C1 segment of cervical spinal cord (tissue), 14 donors: Measurements from ENCODE around the gene RHOH.

Source experiments
- DNase-seq, 14 donors: peaks; one replicate each; lab custom pipeline; 2025; lab: John Stamatoyannopoulos, UW

The RHOH gene

DNA sequence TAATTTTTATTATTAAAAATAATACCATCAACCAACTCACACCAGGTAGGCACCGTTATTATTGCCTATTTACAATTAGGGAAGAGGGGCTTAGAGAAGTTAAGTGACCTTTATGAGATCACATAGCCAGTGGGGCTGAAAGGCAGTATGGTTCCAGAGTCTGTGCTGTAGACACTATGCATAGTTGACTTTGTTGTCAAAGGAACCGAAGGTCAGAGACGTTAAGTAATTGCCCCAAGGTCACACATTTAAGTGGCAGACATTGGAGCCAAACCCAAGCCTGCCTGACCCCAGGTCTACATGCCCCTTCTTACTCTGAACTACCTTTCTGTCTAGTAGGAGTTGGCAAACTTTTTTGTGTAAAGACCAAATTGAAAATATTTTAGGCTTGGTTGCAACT, 36.4 kb downstream of the RHOH start:
- DNase-seq, result no peak

DNA sequence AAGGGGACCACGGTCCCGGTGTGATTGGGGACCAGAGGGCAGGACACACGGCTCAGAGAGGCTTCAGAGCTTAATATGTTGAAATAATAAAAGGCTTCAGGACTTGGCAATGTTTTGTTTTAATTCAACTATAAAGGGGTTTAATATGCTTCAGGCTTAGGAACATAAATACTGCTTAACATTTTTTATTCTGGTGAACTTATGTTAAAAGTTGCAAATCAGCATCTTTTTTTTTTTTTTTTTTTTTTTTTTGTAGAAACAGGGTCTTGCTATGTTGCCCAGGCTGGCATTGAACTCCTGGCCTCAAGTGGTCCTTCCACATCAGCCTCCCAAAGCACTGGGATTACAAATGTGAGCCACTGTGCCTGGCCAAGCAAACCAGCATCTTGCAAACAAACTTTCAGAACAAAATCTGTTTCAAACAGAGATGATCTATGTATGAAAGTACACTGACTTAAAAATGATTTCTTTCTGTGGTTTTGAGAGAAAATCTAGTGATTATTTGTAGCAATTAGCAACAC, 37.7 kb downstream of the RHOH start:
- no peak for DNase-seq

DNA sequence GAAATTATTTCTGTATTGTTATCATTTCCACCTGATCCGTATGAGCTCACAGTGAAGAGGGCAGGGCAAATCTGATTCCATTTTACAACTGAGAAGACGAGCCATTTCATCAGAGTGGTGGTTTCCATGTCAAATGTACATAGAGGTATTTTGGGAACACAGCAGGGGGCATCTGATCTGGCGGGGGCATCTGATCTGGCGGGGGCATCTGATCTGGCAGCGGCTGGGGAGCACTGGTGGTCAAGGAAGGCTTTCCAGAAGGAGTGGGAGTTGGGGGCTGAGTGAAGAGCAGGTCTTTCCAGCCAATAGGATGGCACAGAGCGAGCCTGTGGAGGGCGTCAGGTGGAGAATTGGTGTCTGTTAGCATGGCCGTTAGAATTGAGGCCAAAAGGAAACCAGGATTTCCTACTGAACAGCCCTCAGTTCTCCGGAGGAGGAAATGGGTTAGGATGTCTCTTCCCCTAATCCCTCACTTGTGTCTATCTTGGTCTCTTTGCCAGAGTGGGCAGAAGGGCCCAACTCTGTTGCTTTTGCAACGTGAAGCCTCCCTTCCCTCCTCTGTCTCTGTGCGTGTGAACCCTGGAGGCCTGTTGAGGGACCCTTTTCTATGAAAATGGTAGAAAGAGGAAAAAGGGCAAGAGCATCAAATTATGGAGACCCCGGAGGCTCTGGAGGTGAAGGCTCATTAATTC, 41.3 kb downstream of the RHOH start:
- no peak for DNase-seq

DNA sequence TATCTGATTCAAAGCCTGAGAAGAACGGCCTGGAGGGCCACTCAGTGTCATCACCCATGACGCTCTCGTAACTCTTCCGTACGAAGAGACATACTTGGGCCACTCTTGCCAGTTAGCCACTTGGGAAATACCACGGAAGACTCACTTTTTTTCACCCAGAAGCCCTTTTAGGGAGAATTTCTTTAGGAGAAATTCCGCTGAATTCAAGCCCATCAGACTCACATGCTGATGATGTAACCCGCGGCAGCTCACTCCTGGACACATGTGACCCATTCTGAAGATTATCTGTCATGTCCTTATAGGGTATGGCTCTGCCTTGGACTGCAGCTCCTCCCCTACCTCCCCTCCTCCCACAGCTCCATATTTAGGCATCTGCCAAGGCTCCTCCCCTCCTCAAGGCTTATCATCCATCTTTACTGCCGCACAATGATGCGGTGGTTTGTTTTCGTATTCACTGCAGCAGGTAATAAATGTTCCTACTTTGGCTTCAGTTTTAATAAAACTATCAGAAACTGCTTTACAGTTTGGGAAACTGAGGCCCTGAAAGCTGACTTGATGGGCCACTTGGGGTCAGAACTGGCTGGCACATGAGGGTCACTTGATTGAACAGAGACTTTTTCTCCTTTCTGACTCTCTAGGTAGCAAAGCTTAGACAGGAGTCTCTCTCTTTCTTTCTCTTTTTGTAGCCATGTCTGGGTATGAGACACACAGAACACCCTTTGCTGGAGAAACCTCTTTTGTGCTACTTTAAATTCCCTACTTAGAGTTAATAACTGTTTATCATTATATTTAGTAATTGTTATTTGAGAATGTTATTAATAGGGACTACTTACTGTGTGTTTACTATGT, 42.1 kb downstream of the RHOH start:
- DNase-seq, result no peak

DNA sequence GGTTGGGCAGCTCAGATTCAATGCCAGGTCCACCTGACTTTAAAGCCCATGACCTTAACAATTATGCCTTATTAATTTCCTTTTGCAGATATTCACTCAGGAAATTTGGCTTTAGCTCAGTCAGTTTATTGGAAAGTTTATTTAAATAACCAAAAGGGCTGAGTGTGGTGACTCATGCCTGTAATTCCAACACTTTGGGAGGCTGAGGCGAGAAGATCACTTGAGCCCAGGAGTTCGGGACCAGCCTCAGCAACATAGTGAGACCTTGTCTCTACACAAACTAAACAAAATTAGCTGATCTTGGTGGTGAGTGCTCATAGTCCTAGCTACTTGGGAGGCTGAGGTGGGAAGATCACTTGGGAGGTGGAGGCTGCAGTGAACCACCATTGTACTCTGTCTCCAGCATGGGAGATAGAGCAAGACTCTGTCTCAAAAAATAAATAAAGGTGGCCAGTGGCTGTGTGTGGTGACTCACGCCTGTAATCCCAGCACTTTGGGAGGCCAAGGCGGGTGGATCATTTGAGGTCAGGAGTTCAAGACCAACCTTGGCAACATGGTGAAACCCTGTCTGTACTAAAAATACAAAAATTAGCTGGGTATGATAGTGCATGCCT, 43.3 kb downstream of the RHOH start:
- no peak for DNase-seq

DNA sequence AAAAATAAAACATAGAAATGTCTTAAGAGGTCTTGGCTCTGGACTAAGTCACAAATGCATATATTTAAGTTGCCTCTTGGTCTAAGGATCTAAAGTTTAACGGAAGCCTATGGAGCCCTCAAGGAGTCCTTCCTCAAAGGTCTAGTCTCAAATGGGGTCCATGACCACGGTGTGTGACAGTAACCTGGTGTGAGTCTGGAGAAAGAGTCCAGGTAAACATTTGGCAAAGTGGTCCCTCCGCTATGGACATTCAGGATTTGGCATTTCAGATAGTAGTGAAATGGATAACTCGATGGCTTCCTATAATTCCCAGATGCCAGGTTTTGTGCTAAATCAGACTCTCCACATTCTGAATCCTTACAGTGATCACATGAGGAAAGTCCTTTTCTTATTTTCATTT, 44.2 kb downstream of the RHOH start:
- no peak for DNase-seq

DNA sequence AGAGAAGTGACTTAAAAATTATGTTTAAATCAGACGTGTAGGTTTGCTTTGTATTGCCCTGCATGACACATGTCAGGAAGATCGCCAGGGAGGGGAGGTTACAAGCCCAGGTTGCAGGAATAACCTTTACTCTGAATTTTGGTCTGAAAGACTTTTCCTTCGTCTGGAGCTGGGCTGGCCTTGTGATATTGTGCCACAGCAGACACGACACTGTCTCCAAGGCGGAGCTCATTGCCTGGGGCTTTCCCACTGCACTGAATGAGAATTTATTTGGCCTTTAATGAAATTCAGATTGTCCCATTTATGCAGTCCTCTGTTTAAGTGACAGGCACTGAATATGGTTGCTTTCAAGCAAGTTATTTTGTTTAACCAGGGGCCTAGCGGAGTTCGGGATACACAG, 45.1 kb downstream of the RHOH start:
- DNase-seq, result no peak

DNA sequence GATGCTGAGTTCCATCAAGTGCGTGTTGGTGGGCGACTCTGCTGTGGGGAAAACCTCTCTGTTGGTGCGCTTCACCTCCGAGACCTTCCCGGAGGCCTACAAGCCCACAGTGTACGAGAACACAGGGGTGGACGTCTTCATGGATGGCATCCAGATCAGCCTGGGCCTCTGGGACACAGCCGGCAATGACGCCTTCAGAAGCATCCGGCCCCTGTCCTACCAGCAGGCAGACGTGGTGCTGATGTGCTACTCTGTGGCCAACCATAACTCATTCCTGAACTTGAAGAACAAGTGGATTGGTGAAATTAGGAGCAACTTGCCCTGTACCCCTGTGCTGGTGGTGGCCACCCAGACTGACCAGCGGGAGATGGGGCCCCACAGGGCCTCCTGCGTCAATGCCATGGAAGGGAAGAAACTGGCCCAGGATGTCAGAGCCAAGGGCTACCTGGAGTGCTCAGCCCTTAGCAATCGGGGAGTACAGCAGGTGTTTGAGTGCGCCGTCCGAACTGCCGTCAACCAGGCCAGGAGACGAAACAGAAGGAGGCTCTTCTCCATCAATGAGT, 46.6 kb downstream of the RHOH start:
- DNase-seq, result no peak

DNA sequence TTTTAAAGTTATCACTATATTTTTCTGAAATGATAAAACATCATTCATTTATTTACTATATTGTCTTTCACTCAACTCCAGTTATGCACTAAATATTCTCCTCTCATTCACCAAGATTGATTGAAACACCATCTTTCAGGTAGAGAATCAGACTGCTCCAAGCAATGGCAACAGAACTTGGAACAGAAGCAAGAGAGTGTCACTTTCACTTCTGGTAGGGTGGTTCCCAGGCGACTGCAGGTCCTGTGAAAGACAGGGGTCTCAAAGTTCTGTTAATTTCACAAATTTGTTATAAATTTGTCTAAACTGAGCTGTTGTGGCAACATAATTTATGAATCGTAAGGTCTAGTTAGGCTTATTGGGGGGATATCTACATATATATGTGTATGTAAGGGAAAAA, 47.8 kb downstream of the RHOH start:
- no peak for DNase-seq

DNA sequence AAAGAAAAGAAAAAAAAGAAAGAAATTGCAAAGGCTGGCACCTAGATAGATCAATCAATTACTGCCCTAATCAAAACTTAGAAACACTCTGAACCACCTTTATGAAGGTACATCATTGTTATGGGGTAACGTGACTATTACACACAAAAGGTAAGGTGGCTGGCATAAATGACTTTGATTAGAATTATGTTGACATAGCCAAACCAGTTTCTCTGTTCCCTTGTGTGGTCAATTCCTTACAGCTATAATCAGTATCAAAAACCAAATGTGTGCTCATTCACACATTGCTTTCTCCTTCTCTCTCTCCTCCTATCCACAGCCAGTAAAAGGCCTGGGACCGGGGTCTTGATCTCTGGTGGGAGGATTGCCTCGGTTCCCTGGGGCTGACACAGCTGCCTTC, 48.7 kb downstream of the RHOH start:
- DNase-seq, result no peak

DNA sequence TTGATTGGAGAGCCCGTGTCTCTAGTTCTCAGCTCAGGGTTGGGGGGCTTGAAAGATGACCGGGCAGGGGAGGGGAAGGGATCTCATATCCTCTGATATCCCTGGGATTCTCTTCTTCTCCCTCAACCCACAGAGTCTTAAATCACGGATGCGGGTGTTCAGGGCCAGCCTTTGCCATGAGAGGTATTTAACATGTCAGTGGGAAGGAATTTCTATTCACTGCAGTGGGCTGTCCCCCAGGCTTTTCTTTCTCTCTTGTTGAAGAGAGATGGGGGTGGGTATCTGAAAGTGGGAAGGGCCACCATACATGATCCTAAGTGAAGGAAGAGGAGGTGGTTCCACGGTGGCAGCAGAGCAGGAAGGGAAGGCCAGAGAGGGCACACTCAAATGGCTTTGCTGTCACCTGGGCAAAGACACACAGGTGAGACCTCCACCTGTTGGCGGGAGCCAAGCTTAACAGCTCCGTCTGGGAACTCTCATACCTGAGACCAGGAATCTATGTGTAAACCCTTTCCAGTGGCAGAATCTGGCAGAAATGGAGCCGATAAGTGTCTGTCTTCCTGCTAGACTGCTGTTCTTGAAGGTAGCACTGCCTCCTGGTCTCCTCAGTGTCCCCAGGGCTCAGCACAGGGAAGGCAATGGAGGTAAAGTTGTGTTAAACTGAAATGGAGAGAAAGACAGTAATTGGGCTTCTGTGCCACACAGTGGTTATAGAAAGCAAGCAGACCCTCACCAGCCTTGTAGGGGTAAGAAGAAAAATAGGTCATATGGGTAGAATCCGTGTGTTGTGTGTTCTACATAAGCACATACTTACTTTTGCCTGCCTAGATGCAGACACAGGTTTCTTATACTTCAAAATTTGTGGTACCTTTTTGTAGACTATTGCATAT, 49.4 kb downstream of the RHOH start:
- DNase-seq, result no peak

DNA sequence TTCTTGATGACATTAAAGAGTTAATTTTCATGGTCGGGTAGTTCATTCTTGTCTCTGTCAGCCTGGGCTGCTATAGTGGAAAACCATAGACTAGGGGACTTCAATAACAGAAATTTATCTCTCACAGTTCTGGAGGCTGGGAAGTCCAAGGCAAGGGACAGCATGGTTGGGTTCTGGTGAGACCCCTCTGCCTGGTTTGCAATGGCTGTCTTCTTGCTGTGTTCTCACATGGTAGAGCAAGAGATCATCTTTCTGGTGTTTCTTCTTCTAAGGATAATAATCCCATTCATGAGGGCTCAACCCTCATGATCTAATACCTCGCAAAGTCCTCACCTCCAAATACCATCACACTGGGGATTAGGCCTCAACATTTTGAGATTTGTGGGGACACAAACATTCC, 50.1 kb downstream of the RHOH start:
- no peak for DNase-seq

DNA sequence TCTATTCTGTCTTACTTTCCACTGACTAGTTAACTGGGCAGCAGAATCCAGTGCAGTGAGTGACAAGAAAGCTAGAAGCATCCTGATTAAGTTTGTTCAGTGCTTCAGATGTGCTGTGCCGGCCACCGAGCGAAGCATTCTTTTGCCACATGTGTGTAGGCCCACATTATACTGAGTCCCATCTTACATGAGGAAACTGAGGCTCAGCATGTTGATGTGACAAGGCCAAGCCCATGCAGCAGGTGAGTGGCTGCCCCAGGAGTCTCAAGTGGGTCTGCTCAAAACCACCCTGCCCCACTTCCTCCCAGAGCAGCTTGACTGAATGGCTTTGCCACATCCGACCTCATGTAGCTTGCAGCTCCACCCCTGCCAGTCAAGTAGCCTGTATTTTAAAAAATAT, 50.5 kb downstream of the RHOH start:
- DNase-seq, result no peak

DNA sequence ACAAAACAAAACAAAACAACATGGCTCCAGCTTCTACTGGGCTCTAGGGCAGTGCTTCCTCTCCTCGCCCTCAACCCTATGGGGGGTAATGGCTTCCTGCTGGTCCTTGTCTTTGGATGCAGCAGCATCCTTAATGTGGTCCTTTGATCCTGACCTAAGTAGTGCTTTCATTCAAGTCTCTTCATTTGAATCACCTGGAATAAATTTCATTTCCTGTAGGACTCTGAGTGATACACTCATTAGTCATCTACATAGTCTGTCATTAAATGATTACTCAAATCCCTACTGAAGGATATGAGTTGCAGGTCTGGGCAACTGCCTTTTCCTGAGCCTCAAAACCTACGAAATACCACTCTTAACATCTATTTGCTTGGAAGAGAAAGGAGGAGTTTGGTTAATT, 54.5 kb downstream of the RHOH start:
- no peak for DNase-seq

DNA sequence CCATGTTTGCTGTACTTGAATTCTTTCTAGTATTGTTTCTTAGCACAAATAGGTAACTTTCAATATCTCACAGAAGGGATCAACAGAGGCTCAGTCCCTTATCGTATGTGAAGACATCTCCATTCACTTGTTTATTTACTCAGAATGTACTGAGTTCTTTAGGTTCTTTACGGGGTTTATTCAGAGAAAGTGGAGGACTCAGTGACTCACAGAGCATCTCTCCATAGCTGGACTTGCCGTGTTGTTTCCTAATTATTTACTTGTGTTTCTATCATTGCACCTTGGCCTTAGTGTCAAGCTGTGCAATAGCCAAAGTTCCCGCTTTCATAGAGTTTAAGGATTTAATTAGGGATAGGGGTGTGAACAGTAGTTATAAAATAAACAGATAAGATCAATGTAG, 57.1 kb downstream of the RHOH start:
- DNase-seq, result no peak

DNA sequence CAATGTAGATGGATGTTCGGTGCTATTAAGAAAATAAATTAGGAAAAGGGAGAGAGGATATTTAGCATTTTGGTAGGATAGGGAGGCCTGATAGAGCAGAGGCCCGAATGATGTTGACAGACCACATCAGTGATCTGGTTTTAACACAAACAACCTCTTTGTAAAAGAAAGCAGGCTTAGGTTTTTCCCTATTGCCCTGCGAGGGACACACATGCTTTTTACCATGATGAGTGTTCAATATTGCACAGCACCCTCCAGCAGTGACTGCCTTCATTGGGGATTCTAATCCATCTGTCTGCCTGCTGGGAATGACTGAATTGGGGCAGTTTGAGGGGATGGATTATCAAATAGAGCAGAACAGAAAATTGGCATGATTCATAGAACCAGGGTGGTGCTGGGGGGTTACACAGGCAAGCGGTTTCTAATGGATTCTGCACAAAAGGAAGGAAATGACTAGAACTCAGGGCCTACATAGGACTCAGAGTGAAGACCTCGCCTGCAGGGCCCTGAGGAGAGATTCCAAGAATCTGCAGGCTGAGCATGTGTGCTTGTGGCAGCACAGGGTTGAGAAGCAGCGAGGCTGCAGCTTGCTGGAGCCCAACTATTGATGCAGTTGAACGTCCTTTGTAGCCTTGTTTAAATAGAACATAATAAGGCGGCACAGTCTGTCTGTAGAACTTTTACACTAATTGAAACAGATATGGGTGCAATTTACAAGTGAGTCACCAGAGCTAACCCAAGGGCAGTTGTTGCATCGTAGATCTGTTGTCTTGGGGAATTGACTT, 58.0 kb downstream of the RHOH start:
- peak in 1 of 14 donors; percentile 4 for DNase-seq

DNA sequence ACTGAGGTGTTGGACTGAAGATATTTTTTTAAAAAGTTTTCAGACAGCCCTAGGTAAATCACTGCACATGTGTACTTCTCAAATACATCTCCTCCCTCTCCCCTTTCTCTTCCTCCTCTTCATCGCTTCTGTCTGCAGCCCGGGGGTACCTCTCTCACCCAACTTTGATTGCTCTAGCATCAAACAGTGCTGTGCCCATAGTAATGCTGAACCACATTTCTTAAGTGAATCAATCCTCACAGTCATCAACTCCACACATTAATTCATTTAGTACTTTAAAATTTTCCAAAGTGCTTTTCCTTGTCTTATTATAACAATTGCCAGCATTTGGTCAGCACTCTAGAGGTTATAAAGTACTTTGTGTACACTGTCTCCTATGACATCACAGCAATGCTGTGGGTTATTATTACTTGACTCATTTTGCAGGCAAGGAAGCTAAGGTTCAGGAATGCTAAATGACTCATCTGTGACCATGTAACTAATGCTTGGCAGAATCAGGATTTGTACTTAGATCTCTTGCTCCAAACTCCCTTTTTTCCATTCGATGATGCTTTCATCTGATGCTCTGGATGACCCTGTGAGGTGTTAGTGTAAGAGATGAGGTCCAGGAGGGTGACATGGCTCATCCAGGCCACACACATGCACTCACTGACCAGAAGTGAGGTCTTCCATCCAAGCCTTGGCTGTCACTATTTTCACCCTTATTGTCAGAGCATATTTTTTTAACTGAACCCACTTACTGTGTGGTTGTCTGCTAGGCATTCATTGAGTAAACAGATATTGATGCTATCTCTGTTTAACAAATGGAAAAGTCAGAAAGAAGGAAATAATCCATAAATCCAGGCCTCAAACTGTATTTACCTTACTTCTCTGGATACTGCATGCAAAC, 58.8 kb downstream of the RHOH start:
- no peak for DNase-seq

DNA sequence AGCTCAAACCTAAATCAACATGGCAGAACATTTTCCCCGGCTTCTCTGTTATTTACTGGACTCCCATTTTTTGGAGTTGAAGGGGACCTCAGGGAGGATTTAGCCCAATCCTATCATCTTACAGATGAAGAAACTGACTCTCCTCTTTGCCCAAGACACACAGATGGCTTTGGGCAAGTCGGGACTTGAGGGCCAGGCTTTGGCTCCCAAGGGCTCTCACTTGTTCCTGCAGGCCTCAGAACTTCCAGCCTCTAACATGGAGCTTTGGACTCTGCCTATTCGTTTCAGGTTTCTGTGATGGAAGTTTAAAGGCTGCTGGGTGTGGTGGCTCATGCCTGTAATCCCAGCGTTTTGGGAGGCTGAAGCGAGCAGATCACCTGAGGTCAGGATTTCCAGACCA, 59.5 kb downstream of the RHOH start:
- no peak for DNase-seq

DNA sequence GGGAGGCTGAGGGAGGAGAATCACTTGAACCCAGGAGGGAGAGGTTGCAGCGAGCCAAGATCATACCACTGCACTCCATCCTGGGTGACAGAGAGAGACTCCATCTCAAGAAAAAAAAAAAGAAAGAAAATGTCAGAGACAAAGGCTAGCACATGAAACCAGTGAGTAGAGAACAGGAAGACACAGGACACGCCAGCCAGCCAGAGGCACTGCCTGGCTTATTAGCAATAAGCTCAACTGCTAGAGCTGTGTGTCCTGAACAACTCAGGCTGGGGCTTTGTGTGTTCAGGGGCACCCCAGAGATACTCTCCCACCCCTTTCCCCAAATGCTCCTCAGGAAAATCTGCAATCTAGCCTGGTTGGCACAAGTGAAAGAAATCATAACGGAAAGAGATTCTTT, 60.0 kb downstream of the RHOH start:
- no peak for DNase-seq
